GM19468 (cell line): ENCODE measurements around the gene ABCB9.

ENCODE experiments used
- ATAC-seq: cut with Tn5 transposase; IDR thresholded peaks from one replicate; pipeline ENCODE4 v1.9.1; 2021; ENCODE audit warnings: mild to moderate bottlenecking, moderate library complexity, moderate number of reproducible peaks; ENCODE audit not compliant: unreplicated experiment; ENCODE audit errors: extremely low read depth

The ABCB9 gene

GRCh38 chr12:122995503-122996187 is 29.4 kb upstream of the ABCB9 start:
- no peak for ATAC-seq

GRCh38 chr12:122994781-122995502 is 28.7 kb upstream of the ABCB9 start:
- ATAC-seq: no peak

- no peak for ATAC-seq
Observed at GRCh38 chr12:122994140-122994675, 27.9 kb upstream of the ABCB9 start.

- no peak for ATAC-seq
Observed at GRCh38 chr12:122992386-122992785, 26.1 kb upstream of the ABCB9 start.

GRCh38 chr12:122991623-122992275 is 25.5 kb upstream of the ABCB9 start:
- no peak for ATAC-seq

- ATAC-seq: no peak
Observed at GRCh38 chr12:122990961-122991622, 24.8 kb upstream of the ABCB9 start.

- no peak for ATAC-seq
Observed at GRCh38 chr12:122990561-122990960, 24.3 kb upstream of the ABCB9 start.

- ATAC-seq: no peak
Observed at GRCh38 chr12:122989874-122990419, 23.7 kb upstream of the ABCB9 start.

GRCh38 chr12:122989225-122989839 is 23.1 kb upstream of the ABCB9 start:
- no peak for ATAC-seq

GRCh38 chr12:122988612-122989212 is 22.4 kb upstream of the ABCB9 start:
- ATAC-seq: no peak

- ATAC-seq: no peak
Observed at GRCh38 chr12:122988036-122988435, 21.8 kb upstream of the ABCB9 start.

- ATAC-seq: no peak
Observed at GRCh38 chr12:122987086-122987951, 21.1 kb upstream of the ABCB9 start.

- no peak for ATAC-seq
Observed at GRCh38 chr12:122986258-122986871, 20.1 kb upstream of the ABCB9 start.

- no peak for ATAC-seq
Observed at GRCh38 chr12:122985338-122986257, 19.3 kb upstream of the ABCB9 start.

GRCh38 chr12:122984612-122985337 is 18.5 kb upstream of the ABCB9 start:
- ATAC-seq: no peak

- ATAC-seq: no peak
Observed at GRCh38 chr12:122983789-122984515, 17.7 kb upstream of the ABCB9 start.
